GM06990 (cell line): ENCODE measurements around the gene CHRNA7.

Source experiments
- DNase-seq: peaks from one replicate; pipeline ENCODE4 v3.0.0-alpha.2; 2011; ENCODE audit not compliant: insufficient read length; ENCODE audit errors: extremely low read depth
- H3K27me3 ChIP-seq: replicated peaks from 2 replicates; pipeline ENCODE4 v1.6.0; 2011; ENCODE audit warnings: low read length; ENCODE audit not compliant: control insufficient read depth, insufficient read depth
- H3K36me3 ChIP-seq: 2 replicates; pipeline ENCODE4 v1.5.1; 2011; ENCODE audit warnings: low read length; ENCODE audit not compliant: control insufficient read depth, insufficient read depth
- H3K4me3 ChIP-seq: replicated peaks from 2 replicates; pipeline ENCODE4 v1.5.1; 2011; ENCODE audit warnings: low read depth, mild to moderate bottlenecking, control low read depth, low read length
- CTCF ChIP-seq: IDR thresholded peaks from 2 replicates; pipeline ENCODE4 v1.5.1; 2011; ENCODE audit warnings: low read length, control low read depth, mild to moderate bottlenecking, inconsistent platforms; ENCODE audit not compliant: insufficient read depth, poor library complexity, severe bottlenecking

CHRNA7 gene

DNA sequence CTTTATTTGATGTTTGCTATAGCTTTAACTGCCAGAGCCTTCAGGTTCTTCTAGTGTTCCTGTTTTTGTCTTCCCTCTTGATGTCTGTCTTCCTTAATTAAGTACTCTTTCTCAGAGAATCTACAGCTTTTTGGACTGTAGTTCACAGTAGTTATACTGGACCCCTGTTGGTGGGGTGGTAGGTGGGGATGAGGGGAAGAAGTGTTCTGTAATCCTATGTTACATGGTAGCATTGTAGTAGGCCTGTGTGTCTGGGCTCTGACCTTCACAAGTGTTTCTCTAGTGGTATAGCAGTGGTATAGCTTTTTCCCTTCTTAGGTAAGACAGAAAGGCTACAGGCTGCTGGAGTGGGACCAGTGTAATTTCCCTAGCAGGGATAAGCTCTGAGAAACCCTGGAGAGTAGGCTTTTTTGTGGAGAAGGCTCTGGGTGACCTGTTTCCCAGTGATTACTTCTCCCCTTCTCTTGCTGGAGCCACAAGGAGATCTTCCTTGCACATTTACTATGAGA is 59.6 kb downstream of the CHRNA7 start:
- no peaks in the 10 kb centered on the region for H3K27me3 ChIP-seq
- DNase-seq: no peak
- no peaks in the 10 kb centered on the region for H3K36me3 ChIP-seq
- H3K4me3 ChIP-seq: no peak overlapping the region
- TF ChIP-seq CTCF: no peak

DNA sequence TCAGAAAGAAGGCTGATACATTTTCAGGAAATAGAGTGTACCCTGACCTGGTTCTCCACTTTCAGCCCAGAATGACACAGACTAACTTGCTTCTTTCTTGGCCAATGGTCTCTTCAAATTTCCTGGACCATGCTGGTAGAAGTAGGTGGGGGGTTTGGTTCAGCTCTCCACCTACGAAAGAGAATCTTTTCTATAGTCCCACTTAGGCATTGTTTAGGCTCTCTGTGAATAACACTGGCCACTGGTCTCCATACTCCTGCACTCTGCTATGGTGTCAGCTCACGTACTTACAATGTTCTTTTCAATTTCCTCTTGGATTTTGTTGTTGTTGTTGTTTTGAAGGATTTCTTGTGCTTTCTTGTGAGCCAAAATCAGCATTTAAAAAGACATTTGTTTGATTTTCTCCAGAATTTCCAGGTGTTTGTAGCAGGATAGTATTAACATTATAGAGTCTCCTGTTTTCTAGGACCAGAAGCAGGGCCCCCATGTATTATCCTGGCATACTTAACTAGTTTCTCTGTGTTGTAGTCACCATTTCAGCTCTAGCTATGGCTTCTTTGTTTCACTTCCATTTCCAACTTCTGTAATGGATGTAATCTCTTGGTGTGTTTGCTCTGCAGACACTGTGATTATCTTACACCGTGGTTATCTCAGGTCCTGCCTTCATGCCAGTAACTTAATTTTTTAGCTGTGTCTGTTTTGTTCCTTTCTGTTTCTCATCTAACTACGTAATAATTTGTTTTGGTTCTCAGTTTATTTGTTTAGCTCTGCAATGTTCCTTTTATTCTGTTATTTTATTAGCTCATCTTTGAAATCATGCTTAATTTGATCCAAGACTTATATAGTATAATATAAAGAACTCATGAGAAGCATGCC is 61.4 kb downstream of the CHRNA7 start:
- no peaks in the 10 kb centered on the region for H3K36me3 ChIP-seq
- TF ChIP-seq CTCF: no peak
- H3K4me3 ChIP-seq: no peak overlapping the region
- DNase-seq: no peak
- no peaks in the 10 kb centered on the region for H3K27me3 ChIP-seq

DNA sequence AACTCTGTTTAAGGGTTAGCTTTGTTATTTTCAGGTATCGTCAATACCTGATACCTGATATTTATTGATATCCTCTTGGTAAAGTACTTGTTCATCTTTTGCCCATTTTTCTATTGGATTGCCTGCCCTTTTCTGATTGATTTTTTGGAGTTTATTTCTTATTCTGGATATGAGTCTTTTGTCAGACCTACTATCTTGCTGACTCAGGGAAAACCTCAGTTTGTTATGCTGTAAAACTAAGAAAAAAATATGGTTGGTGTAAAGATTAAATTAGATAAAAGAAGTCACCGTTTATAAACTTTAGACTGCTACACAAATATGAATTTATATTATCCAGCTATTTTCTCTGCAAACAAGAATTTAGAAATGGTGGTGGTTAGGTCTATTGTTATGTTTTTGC is 65.9 kb downstream of the CHRNA7 start:
- Histone ChIP-seq H3K36me3 (no peaks in the 10 kb centered on the region), H3K27me3 (no peaks in the 10 kb centered on the region; the same call in none of the 2 replicates), H3K4me3 (no peak overlapping the region)
- no peak for DNase-seq
- TF ChIP-seq CTCF: no peak

- no peak for TF ChIP-seq CTCF
Observed at GRCh38 chr15:32096916-32097617, 66.8 kb downstream of the CHRNA7 start.

DNA sequence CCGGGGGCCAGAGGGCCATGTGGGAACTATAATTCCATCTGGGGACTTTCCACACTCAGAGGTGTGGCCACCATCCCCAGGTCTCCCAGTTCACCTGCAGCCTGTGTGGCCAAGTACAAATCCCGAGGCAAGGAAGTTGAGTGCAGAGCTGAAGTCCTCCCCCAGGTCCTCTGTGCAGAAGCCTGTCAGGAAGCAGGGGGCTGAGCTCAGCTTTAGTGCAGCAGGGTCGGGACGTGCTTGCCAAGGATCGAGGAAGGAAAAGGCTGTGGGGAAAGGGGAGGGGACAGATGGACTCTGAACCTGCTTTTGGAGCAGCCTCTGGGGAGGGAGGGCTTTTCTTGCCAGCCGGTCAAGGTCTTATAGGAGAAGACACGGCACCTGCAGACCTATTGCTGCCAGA is 67.7 kb downstream of the CHRNA7 start:
- no peak for DNase-seq
- Histone ChIP-seq H3K27me3 (no peaks in the 10 kb centered on the region; the same call in none of the 2 replicates), H3K4me3 (no peak overlapping the region), H3K36me3 (no peaks in the 10 kb centered on the region)
- TF ChIP-seq CTCF: no peak

More at GRCh38 chr15:32096916-32097617, 66.8 kb downstream of the CHRNA7 start:
- no peak for DNase-seq
- no peaks in the 10 kb centered on the region; the same call in none of the 2 replicates for H3K27me3 ChIP-seq
- H3K36me3 ChIP-seq: no peaks in the 10 kb centered on the region
- no peak overlapping the region for H3K4me3 ChIP-seq
